GM12878 (cell line): ENCODE data around the gene FAM89B. TPM values are rescaled to one million over a fixed set of nuclear protein-coding genes. Genes with fewer than 3 reads are reported as not detected.

Source experiments
- ATAC-seq: fragments of 200-7000 bp; cut with Tn5 transposase; 3 replicates; pipeline ENCODE4 v1.9.1; 2020; ENCODE audit warnings: mild to moderate bottlenecking, moderate library complexity
- BruUV-seq: library from RNA; stranded (reverse); fragments of 400-500 nt; replicated peaks from 2 replicates; lab custom pipeline; 2021; lab: Mats Ljungman, UMichigan
- CTCF ChIA-PET: fragments of 300-600 bp; sonication (Branson Sonifier 250); formaldehyde crosslinking; extraction: SDS; loops from one replicate; lab custom pipeline; 2021; ENCODE audit warnings: inconsistent platforms; lab: Yijun Ruan, JAX
- POLR2A ChIA-PET: fragments of 350-600 bp; formaldehyde crosslinking; extraction: SDS; loops from one replicate; lab custom pipeline; 2021; ENCODE audit warnings: inconsistent platforms; lab: Charles Lee
- RAD21 ChIA-PET: fragments of 300-600 bp; sonication (Branson Sonifier 250); formaldehyde crosslinking; loops from one replicate; lab custom pipeline; 2023; ENCODE audit warnings: antibody characterized with exemption; ENCODE audit not compliant: unreplicated experiment; lab: Charles Lee
- SMC1A ChIA-PET: fragments of 300-600 bp; sonication (Branson Sonifier 250); formaldehyde crosslinking; loops from one replicate; lab custom pipeline; 2023; ENCODE audit not compliant: unreplicated experiment, uncharacterized antibody; lab: Charles Lee
- DNase-seq: peaks from one replicate; pipeline ENCODE4 v3.0.0-alpha.2; 2011; ENCODE audit warnings: low read depth, low spot score
- FAIRE-seq: peaks from 3 replicates; lab custom pipeline; 2011; peaks lifted over from hg19 to GRCh38; lab: Jason Lieb, UNC
- H2AFZ ChIP-seq: 2 replicates; pipeline ENCODE4 v1.6.0; 2011; ENCODE audit warnings: low read depth, low read length, control low read depth; ENCODE audit not compliant: control insufficient read depth
- H3K27ac ChIP-seq: 2 replicates; pipeline ENCODE4 v1.5.1; 2011; ENCODE audit warnings: control low read depth; ENCODE audit not compliant: control insufficient read depth, insufficient read depth
- H3K27me3 ChIP-seq, 2 experiments: replicated peaks in 1 of 2; 2 replicates each; pipeline versions ENCODE4 v1.6.0 to v1.6.1; 2011; ENCODE audit warnings: low read length in 1 of 2; ENCODE audit not compliant: control insufficient read depth in 2 of 2, insufficient read depth in 2 of 2
- H3K36me3 ChIP-seq, 2 experiments: 2 replicates each; pipeline ENCODE4 v1.5.1; 2011; ENCODE audit warnings: low read length in 1 of 2; ENCODE audit not compliant: control insufficient read depth in 2 of 2, insufficient read depth in 2 of 2
- H3K4me1 ChIP-seq: 2 replicates; pipeline ENCODE4 v1.6.1; 2011; ENCODE audit warnings: mild to moderate bottlenecking, low read length, moderate library complexity, mixed read lengths; ENCODE audit not compliant: control insufficient read depth, insufficient read depth
- H3K4me2 ChIP-seq: 2 replicates; pipeline ENCODE4 v1.6.0; 2011; ENCODE audit warnings: control low read depth; ENCODE audit not compliant: control insufficient read depth, insufficient read depth
- H3K4me3 ChIP-seq: fragments of 200-600 bp; sonication (generic); 2 replicates; pipeline ENCODE4 v1.5.1; 2016
- H3K79me2 ChIP-seq: 2 replicates; pipeline ENCODE4 v1.6.0; 2011; ENCODE audit warnings: low read length; ENCODE audit not compliant: control insufficient read depth, insufficient read depth
- H3K9ac ChIP-seq: 2 replicates; pipeline ENCODE4 v1.8.0; 2011; ENCODE audit warnings: low read length, control low read depth, mixed read lengths; ENCODE audit not compliant: control insufficient read depth, insufficient read depth
- H3K9me3 ChIP-seq: replicated peaks from 3 replicates; pipeline ENCODE4 v1.5.1; 2011; ENCODE audit warnings: mild to moderate bottlenecking, low read length; ENCODE audit not compliant: control insufficient read depth, insufficient read depth
- H4K20me1 ChIP-seq: 2 replicates; pipeline ENCODE4 v1.6.0; 2011; ENCODE audit not compliant: control insufficient read depth, insufficient read depth
- ASH2L ChIP-seq: fragments of 300-600, 200-600 bp; sonication (generic); IDR thresholded peaks from 2 replicates; pipeline ENCODE4 v1.6.1; 2017; ENCODE audit warnings: low read depth, mild to moderate bottlenecking, borderline replicate concordance
- CEBPZ ChIP-seq: fragments of 150-350 bp; IDR thresholded peaks from 2 replicates; pipeline ENCODE4 v1.6.1; 2016; ENCODE audit warnings: low read depth, low read length
- EZH2 ChIP-seq: IDR thresholded peaks from 2 replicates; pipeline ENCODE4 v1.6.1; 2012; ENCODE audit warnings: low read depth, mild to moderate bottlenecking, control low read depth, inconsistent platforms, low read length, borderline replicate concordance; ENCODE audit not compliant: control insufficient read depth
- MLLT1 ChIP-seq: fragments of 450-650 bp; IDR thresholded peaks from 2 replicates; pipeline ENCODE4 v1.6.1; 2016; ENCODE audit warnings: mild to moderate bottlenecking
- MYC ChIP-seq: IDR thresholded peaks from 2 replicates; pipeline ENCODE4 v1.6.1; 2011; ENCODE audit warnings: mild to moderate bottlenecking, low read length, moderate library complexity, inconsistent platforms; ENCODE audit not compliant: insufficient read depth, insufficient replicate concordance, insufficient read length, severe bottlenecking
- NFYA ChIP-seq: IDR thresholded peaks from 2 replicates; pipeline ENCODE4 v1.6.1; 2011; ENCODE audit warnings: low read depth, mild to moderate bottlenecking, low read length, improper control_type of control experiment, borderline replicate concordance
- PRDM15 ChIP-seq: fragments of 450-650 bp; formaldehyde crosslinking; IDR thresholded peaks from 2 replicates; pipeline ENCODE4 v1.4.0; 2020; ENCODE audit warnings: mild to moderate bottlenecking, moderate library complexity
- STAT3 ChIP-seq: IDR thresholded peaks from 2 replicates; pipeline ENCODE4 v1.6.1; 2011; ENCODE audit warnings: low read depth, low read length, improper control_type of control experiment
- TBL1XR1 ChIP-seq: IDR thresholded peaks from 2 replicates; pipeline ENCODE4 v1.6.1; 2012; ENCODE audit warnings: low read depth, low read length, improper control_type of control experiment
- USF1 ChIP-seq: IDR thresholded peaks from 2 replicates; pipeline ENCODE4 v1.6.1; 2011; ENCODE audit warnings: borderline replicate concordance, low read depth, mild to moderate bottlenecking, moderate library complexity, mixed read lengths, low read length; ENCODE audit not compliant: insufficient read depth; ENCODE audit errors: extremely low read length
- WGBS: methylation state at CpG from one replicate; pipeline ENCODE4 v1.1.6; 2016; ENCODE audit warnings: low lambda C conversion rate; ENCODE audit not compliant: insufficient replicate concordance, insufficient coverage; ENCODE audit errors: missing lambda C conversion rate; 5-methylcytosine and 5-hydroxymethylcytosine counted together
- in situ Hi-C: fragments of 300-500 bp; cut with MboI; formaldehyde crosslinking; loops from 9 replicates; pipeline ENCODE4 v1.14.3; 2018; ENCODE audit warnings: mixed read lengths
- intact Hi-C: fragments of 100-400 bp; cut with micrococcal nuclease; formaldehyde crosslinking; loops from one replicate; pipeline ENCODE4 v1.14.2; 2022; ENCODE audit not compliant: unreplicated experiment
- polyA plus RNA-seq, 11 experiments: library from polyadenylated mRNA; depleted of rRNA in 4 of 11; unstranded in 6 of 11; stranded (reverse) in 5 of 11; fragments of >200 nt; fragmentation: Nextera tagmentation in 4 of 11; fragmentation: Illumina TruSeq in 1 of 11; extraction: Ambion mirVana in 4 of 11; extraction: Trizol in 1 of 11; gene quantifications; 1 replicate in 1 of 11; 2 replicates in 10 of 11; pipeline versions ENCODE4 v1.2.1 to v1.2.3, GENCODE V29; 2011 to 2016; ENCODE audit warnings: inconsistent platforms in 2 of 11, missing spikeins in 2 of 11, low read depth in 1 of 11
- total RNA-seq, 4 experiments: library from RNA; depleted of rRNA in 3 of 4; stranded (reverse); fragments of >200 nt in 3 of 4; fragmentation: Illumina TruSeq in 1 of 4; extraction: Trizol in 1 of 4; gene quantifications; 2 replicates each; pipeline versions ENCODE4 v1.2.1 to v1.2.3, GENCODE V29; 2013 to 2021

FAM89B gene
- total and polyA plus RNA-seq, 10 of the 15 experiments (the other 5 are each of a cell fraction or from before 2014, with no cell fraction given), result 0.34 to 36.7 (median 9.8) TPM

GRCh38 chr11:65599216-65599954 is 27.0 kb downstream of the FAM89B start (continued):
- no peak for TF ChIP-seq MLLT1
- no peak for TF ChIP-seq USF1
- TF ChIP-seq, all 136 proteins: peak for 0

- Histone ChIP-seq H3K79me2 (no peaks in the 10 kb centered on the region), H3K4me2 (no peak overlapping the region), H3K9me3 (no peaks in the 10 kb centered on the region), H4K20me1 (no peaks in the 10 kb centered on the region), H3K27me3 (no peaks in the 10 kb centered on the region), H3K36me3 (peaks cover under 1 to 8% of the 10 kb centered on the region in 2 experiments; a peak in 3 of 4 replicates), H3K27ac (no peak overlapping the region), H3K9ac (no peak overlapping the region), H3K4me3 (no peak overlapping the region), H3K4me1 (no peaks in the 10 kb centered on the region), H2AFZ (no peak overlapping the region)
- FAIRE-seq, result no peak
- SMC1A ChIA-PET, result no interaction called here
- RAD21 ChIA-PET, result interaction anchor here (1.0 kb wide), 1 partner anchor 15 kb away, joined by 3 read pairs; the partner anchor contains the start of gene PCNX3
- CTCF ChIA-PET, result no interaction called here
- no TSS peak for BruUV-seq
- in situ Hi-C loops, result no loop called here
- 100% methylated on average over 6 of the region's 6 CpGs for WGBS
- intact Hi-C loops, result no loop called here
- ATAC-seq, result no peak
- DNase-seq, result no peak
- POLR2A ChIA-PET, result no interaction called here
- TF ChIP-seq EZH2 (no peak), TBL1XR1 (no peak), MYC (no peak), NFYA (no peak), CEBPZ (no peak), PRDM15 (CRISPR knock-in tag) (no peak), STAT3 (no peak), ASH2L (no peak)
Observed at GRCh38 chr11:65599955-65600246, 27.6 kb downstream of the FAM89B start.
